H1 (cell line): ENCODE data around the gene NMUR1. TPM values are rescaled to one million over a fixed set of nuclear protein-coding genes. Genes with fewer than 3 reads are reported as not detected.

Experiments
- CTCF ChIA-PET: fragments of 300-600 bp; sonication (Branson Sonifier 250); formaldehyde crosslinking; loops from one replicate; lab custom pipeline; 2021; ENCODE audit not compliant: partially characterized antibody; lab: Charles Lee
- POLR2A ChIA-PET: fragments of 300-600 bp; sonication (Branson Sonifier 250); formaldehyde crosslinking; loops from one replicate; lab custom pipeline; 2021; ENCODE audit warnings: inconsistent platforms; ENCODE audit not compliant: partially characterized antibody; lab: Charles Lee
- DNase-seq, 2 experiments: peaks; one replicate each; pipeline versions ENCODE4 v3.0.0 to v3.0.0-alpha.2; 2010 to 2022; ENCODE audit warnings: low spot score in 2 of 2, low read depth in 1 of 2, mixed read lengths in 1 of 2
- FAIRE-seq: peaks from 2 replicates; lab custom pipeline; 2011; peaks lifted over from hg19 to GRCh38; lab: Jason Lieb, UNC
- H2AFZ ChIP-seq: 2 replicates; pipeline ENCODE4 v1.8.1; 2012; ENCODE audit warnings: low read length, inconsistent platforms
- H2AK5ac ChIP-seq: 2 replicates; pipeline ENCODE4 v1.6.1; 2013; ENCODE audit warnings: low read depth, low read length
- H2BK120ac ChIP-seq: replicated peaks from 2 replicates; pipeline ENCODE3; 2013; ENCODE audit warnings: low read depth, low read length, inconsistent platforms
- H2BK12ac ChIP-seq: 2 replicates; pipeline ENCODE4 v1.6.1; 2013; ENCODE audit warnings: low read depth, low read length
- H2BK15ac ChIP-seq: 2 replicates; pipeline ENCODE4 v1.6.1; 2013; ENCODE audit warnings: low read length
- H2BK20ac ChIP-seq: 2 replicates; pipeline ENCODE4 v1.6.1; 2013; ENCODE audit warnings: low read length
- H2BK5ac ChIP-seq: 2 replicates; pipeline ENCODE4 v1.6.1; 2013; ENCODE audit warnings: low read depth, low read length
- H3K14ac ChIP-seq: 2 replicates; pipeline ENCODE4 v1.6.1; 2013; ENCODE audit warnings: inconsistent platforms; ENCODE audit not compliant: insufficient read length
- H3K18ac ChIP-seq: 2 replicates; pipeline ENCODE4 v1.6.1; 2013; ENCODE audit warnings: low read length; ENCODE audit errors: extremely low read depth
- H3K23ac ChIP-seq: 2 replicates; pipeline ENCODE4 v1.6.1; 2013; ENCODE audit warnings: inconsistent platforms; ENCODE audit not compliant: insufficient read length
- H3K23me2 ChIP-seq: 2 replicates; pipeline ENCODE4 v1.6.1; 2013; ENCODE audit warnings: low read depth, low read length
- H3K27ac ChIP-seq: 2 replicates; pipeline ENCODE4 v1.6.1; 2011; ENCODE audit warnings: low read depth, low read length, inconsistent platforms
- H3K27me3 ChIP-seq, 4 experiments: replicated peaks in 1 of 4; 1 replicate in 1 of 4; 2 replicates in 3 of 4; pipeline versions ENCODE4 v1.6.1 to v1.8.1; 2011 to 2013; ENCODE audit warnings: low read length in 3 of 4, mild to moderate bottlenecking in 3 of 4, inconsistent platforms in 2 of 4, mixed read lengths in 2 of 4, moderate library complexity in 1 of 4; ENCODE audit not compliant: control insufficient read depth in 3 of 4, insufficient read depth in 3 of 4; ENCODE audit errors: extremely low read depth in 1 of 4
- H3K36me3 ChIP-seq, 4 experiments: 2 replicates each; pipeline versions ENCODE4 v1.6.1 to v1.8.1; 2011 to 2013; ENCODE audit warnings: mild to moderate bottlenecking in 4 of 4, low read length in 3 of 4, moderate library complexity in 2 of 4, control low read depth in 1 of 4, inconsistent platforms in 1 of 4; ENCODE audit not compliant: insufficient read depth in 4 of 4, control insufficient read depth in 2 of 4
- H3K4ac ChIP-seq: replicated peaks from 2 replicates; pipeline ENCODE3; 2013; ENCODE audit warnings: low read length, low read depth, mixed read lengths, inconsistent platforms; ENCODE audit not compliant: insufficient read length
- H3K4me1 ChIP-seq, 4 experiments: replicated peaks in 1 of 4; 1 replicate in 1 of 4; 2 replicates in 3 of 4; pipeline versions ENCODE4 v1.6.1 to v1.8.1; 2011 to 2013; ENCODE audit warnings: low read length in 3 of 4, inconsistent platforms in 2 of 4, mixed read lengths in 1 of 4; ENCODE audit not compliant: insufficient read depth in 4 of 4, control insufficient read depth in 3 of 4
- H3K4me2 ChIP-seq, 2 experiments: 2 replicates each; pipeline versions ENCODE4 v1.6.1 to v1.8.1; 2011 to 2013; ENCODE audit warnings: low read depth in 2 of 2, low read length in 2 of 2, control low read depth in 1 of 2, inconsistent platforms in 1 of 2, mild to moderate bottlenecking in 1 of 2; ENCODE audit not compliant: insufficient read depth in 1 of 2
- H3K4me3 ChIP-seq, 4 experiments: fragments of 200-600, 300-600 bp in 1 of 4; sonication (generic), shearing (Covaris generic), sonication (Bioruptor Twin) in 1 of 4; 2 replicates each; pipeline versions ENCODE4 v1.5.1 to v1.8.1; 2011 to 2016; ENCODE audit warnings: low read length in 4 of 4, low read depth in 3 of 4, control low read depth in 2 of 4, inconsistent platforms in 2 of 4, mild to moderate bottlenecking in 2 of 4, mixed read lengths in 1 of 4, moderate library complexity in 1 of 4; ENCODE audit not compliant: insufficient read depth in 2 of 4; ENCODE audit errors: extremely low read depth in 1 of 4
- H3K56ac ChIP-seq: replicated peaks from 2 replicates; pipeline ENCODE3; 2013; ENCODE audit warnings: low read depth, mild to moderate bottlenecking, mixed read lengths, low read length, inconsistent platforms; ENCODE audit not compliant: insufficient read length
- H3K79me1 ChIP-seq: 2 replicates; pipeline ENCODE4 v1.6.1; 2013; ENCODE audit warnings: low read depth, low read length, control low read depth
- H3K79me2 ChIP-seq, 2 experiments: 2 replicates each; pipeline versions ENCODE4 v1.6.1 to v1.8.1; 2012 to 2013; ENCODE audit warnings: low read length in 2 of 2, mild to moderate bottlenecking in 2 of 2, inconsistent platforms in 1 of 2; ENCODE audit not compliant: insufficient read depth in 2 of 2, control insufficient read depth in 1 of 2
- H3K9ac ChIP-seq, 4 experiments: replicated peaks in 1 of 4; 1 replicate in 1 of 4; 2 replicates in 3 of 4; pipeline versions ENCODE4 v1.6.1 to v1.8.1; 2011 to 2013; ENCODE audit warnings: low read depth in 3 of 4, low read length in 3 of 4, control low read depth in 2 of 4, mild to moderate bottlenecking in 2 of 4, moderate library complexity in 2 of 4, inconsistent platforms in 1 of 4; ENCODE audit errors: extremely low read depth in 1 of 4
- H3K9me3 ChIP-seq, 2 experiments: 2 replicates each; pipeline versions ENCODE4 v1.6.1 to v1.8.1; 2012 to 2013; ENCODE audit warnings: mild to moderate bottlenecking in 2 of 2, moderate library complexity in 2 of 2, control low read depth in 1 of 2, inconsistent platforms in 1 of 2, low read depth in 1 of 2, low read length in 1 of 2, mixed read lengths in 1 of 2; ENCODE audit not compliant: insufficient read depth in 2 of 2
- H4K20me1 ChIP-seq, 2 experiments: replicated peaks in 1 of 2; 2 replicates each; pipeline versions ENCODE3 to v1.8.1; 2011 to 2013; ENCODE audit warnings: inconsistent platforms in 2 of 2, low read length in 2 of 2, mild to moderate bottlenecking in 1 of 2; ENCODE audit not compliant: insufficient read depth in 2 of 2, control insufficient read depth in 1 of 2
- H4K5ac ChIP-seq: 2 replicates; pipeline ENCODE4 v1.6.1; 2013; ENCODE audit warnings: low read length, low read depth, mixed read lengths, inconsistent platforms; ENCODE audit not compliant: insufficient read length
- H4K8ac ChIP-seq: 2 replicates; pipeline ENCODE4 v1.8.0; 2013; ENCODE audit warnings: mild to moderate bottlenecking, moderate library complexity, low read length, inconsistent platforms; ENCODE audit not compliant: insufficient read depth; ENCODE audit errors: extremely low read depth
- H4K91ac ChIP-seq: replicated peaks from 2 replicates; pipeline ENCODE3; 2013; ENCODE audit warnings: low read length, mixed read lengths, inconsistent platforms; ENCODE audit not compliant: insufficient read length
- ATF3 ChIP-seq: IDR thresholded peaks from 2 replicates; pipeline ENCODE4 v1.6.1; 2011; ENCODE audit warnings: low read depth, mild to moderate bottlenecking, low read length; ENCODE audit not compliant: insufficient read depth
- BACH1 ChIP-seq: IDR thresholded peaks from 2 replicates; pipeline ENCODE4 v1.6.1; 2012; ENCODE audit warnings: low read length, improper control_type of control experiment
- CHD1 ChIP-seq: IDR thresholded peaks from 2 replicates; pipeline ENCODE4 v1.6.1; 2012; ENCODE audit warnings: low read depth, low read length, improper control_type of control experiment
- CTCF ChIP-seq, 3 experiments: IDR thresholded peaks; 1 replicate in 2 of 3; 2 replicates in 1 of 3; pipeline versions ENCODE4 v1.5.1 to v1.6.1; 2011; ENCODE audit warnings: low read length in 3 of 3, mild to moderate bottlenecking in 3 of 3, inconsistent platforms in 2 of 3, low read depth in 1 of 3, moderate library complexity in 1 of 3; ENCODE audit not compliant: insufficient read depth in 1 of 3; ENCODE audit errors: control extremely low read depth in 1 of 3
- MAX ChIP-seq: IDR thresholded peaks from 2 replicates; pipeline ENCODE4 v1.6.1; 2012; ENCODE audit warnings: inconsistent platforms
- SP1 ChIP-seq: IDR thresholded peaks from 2 replicates; pipeline ENCODE4 v1.6.1; 2011; ENCODE audit warnings: low read depth, low read length
- TAF7 ChIP-seq: optimal IDR thresholded peaks from 2 replicates; pipeline ENCODE3; 2011; ENCODE audit warnings: low read depth, mild to moderate bottlenecking, inconsistent platforms, low read length, moderate library complexity, borderline replicate concordance
- TCF12 ChIP-seq: IDR thresholded peaks from 2 replicates; pipeline ENCODE4 v1.6.1; 2011; ENCODE audit warnings: low read depth, mild to moderate bottlenecking, low read length
- YY1 ChIP-seq: IDR thresholded peaks from 2 replicates; pipeline ENCODE4 v1.6.1; 2011; ENCODE audit warnings: low read depth, mild to moderate bottlenecking, low read length
- WGBS, 2 experiments: shearing (Covaris generic) in 1 of 2; methylation state at CpG; one replicate each; pipeline versions ENCODE4 v1.1.6 to v1.1.7; 2013 to 2015; ENCODE audit warnings: low lambda C conversion rate in 2 of 2, mixed read lengths in 2 of 2, inconsistent platforms in 1 of 2, low coverage in 1 of 2, missing lambda C conversion rate in 1 of 2; ENCODE audit not compliant: insufficient replicate concordance in 2 of 2, insufficient coverage in 1 of 2, insufficient read length in 1 of 2; ENCODE audit errors: extremely low coverage in 1 of 2, missing lambda C conversion rate in 1 of 2; 5-methylcytosine and 5-hydroxymethylcytosine counted together
- polyA plus RNA-seq, 7 experiments: library from polyadenylated mRNA; depleted of rRNA in 3 of 7; stranded (reverse) in 5 of 7; unstranded in 2 of 7; fragments of >200 nt in 5 of 7; fragments of 200-250 nt in 2 of 7; gene quantifications; 1 replicate in 5 of 7; 2 replicates in 1 of 7; 4 replicates in 1 of 7; pipeline versions ENCODE4 v1.2.1 to v1.2.3, GENCODE V29; 2011 to 2013; ENCODE audit warnings: missing spikeins in 2 of 7, mixed read lengths in 2 of 7
- total RNA-seq: library from RNA; stranded (reverse); fragmentation: NEBNext Ultra II Directional; extraction: Animal tissue kit (Norgen Biotek cat#: 25700); gene quantifications from 2 replicates; pipeline ENCODE4 v1.2.1, GENCODE V29; 2021

Gene NMUR1
- total and polyA plus RNA-seq, 2 of the 8 experiments (the other 6 are each of a cell fraction or from before 2014, with no cell fraction given) = 0.56 to 1.5 TPM

- Histone ChIP-seq H4K8ac (no peak overlapping the region), H2BK20ac (peak overlapping the region; percentile 92; the same call in 1 of the 2 replicates), H3K79me1 (no peaks in the 10 kb centered on the region), H3K4me1 (peaks cover 0 to 5% (median 3%) of the 10 kb centered on the region in 4 experiments; a peak in 5 of 7 replicates), H3K27ac (no peak overlapping the region), H4K5ac (no peak overlapping the region), H3K9ac (no peak overlapping the region; a peak in 1 of 7 replicates), H2AFZ (no peak overlapping the region), H3K27me3 (no peaks in the 10 kb centered on the region), H3K79me2 (no peaks in the 10 kb centered on the region), H2BK15ac (peak overlapping the region; percentile 97; the same call in 1 of the 2 replicates), H3K4me3 (no peak overlapping the region), H3K14ac (no peak overlapping the region), H2AK5ac (no peak overlapping the region), H2BK12ac (no peak overlapping the region), H2BK120ac (no peak overlapping the region), H3K36me3 (no peaks in the 10 kb centered on the region), H3K56ac (no peak overlapping the region), H3K23me2 (no peaks in the 10 kb centered on the region), H4K20me1 (no peaks in the 10 kb centered on the region), H3K23ac (no peak overlapping the region), H3K9me3 (peaks cover 3 to 14% of the 10 kb centered on the region in 2 experiments; a peak in 2 of 4 replicates), H2BK5ac (no peak overlapping the region), H3K18ac (peak overlapping the region; percentile 26; the same call in 1 of the 2 replicates), H3K4ac (no peak overlapping the region), H3K4me2 (no peak overlapping the region), H4K91ac (no peak overlapping the region)
- CTCF ChIA-PET = interaction anchor here (0.6 to 16.1 kb wide), 33 partner anchors 9 to 423 kb away, joined by 3 to 368 read pairs (median 4); partner anchors contain the start of gene TEX44
- POLR2A ChIA-PET = interaction anchor here (0.9 to 2.0 kb wide), 8 partner anchors 11 to 149 kb away, joined by 3 to 10 read pairs (median 4); no protein-coding TSS in a partner anchor
- WGBS, 2 experiments = 3% methylated on average over 3 of the region's 3 CpGs; no CpG with 5 or more reads in 1 of the 2 experiments
- FAIRE-seq (peak; percentile 98), DNase-seq (peak; percentile 73 to 78)
- no peak for TF ChIP-seq BACH1
- 0 out of 2 replicates have a peak, but pooled peaks have one; percentile 63 for TF ChIP-seq TCF12
- TF ChIP-seq CHD1 = no peak
- 0 out of 2 replicates have a peak, but pooled peaks have one; percentile 9 for TF ChIP-seq MAX
- TF ChIP-seq YY1 = peak; percentile 51; the same call in 1 of the 2 replicates
- TF ChIP-seq ATF3 = no peak
- TF ChIP-seq TAF7 = no peak
- peak; percentile 90 to 95 (median 93) for TF ChIP-seq CTCF (IDR thresholded peaks at IDR 0.05; ENCODE audit: control extremely low read depth in 1 of 3, insufficient read depth in 1 of 3, low read depth in 1 of 3, low read length in 3 of 3)
- 0 out of 2 replicates have a peak, but pooled peaks have one; percentile 17 for TF ChIP-seq SP1
These were observed 33.2 kb upstream of the NMUR1 start for GRCh38 chr2:231563378-231563961.
